Fibroblast of lung (primary cell): Measurements from ENCODE around the gene OR2B2. TPM values are rescaled to one million over a fixed set of nuclear protein-coding genes. Genes with fewer than 3 reads are reported as not detected.
"Not testable (repeated sequence)": the region's sequence is repeated elsewhere in the genome, so short reads cannot be mapped to it uniquely, and the experiment has no call there.

Experiments
- DNase-seq, 2 donors: peaks; one replicate each; pipeline versions ENCODE4 v3.0.0 to v3.0.0-alpha.2; 2010; ENCODE audit warnings: low read depth in 2 of 2
- H2AFZ ChIP-seq: 2 replicates; pipeline ENCODE4 v1.5.1; 2012; ENCODE audit warnings: low read length, control low read depth, inconsistent platforms
- H3K27ac ChIP-seq: 2 replicates; pipeline ENCODE4 v1.5.1; 2011; ENCODE audit warnings: low read length, control low read depth; ENCODE audit not compliant: insufficient read depth
- H3K27me3 ChIP-seq: 2 replicates; pipeline ENCODE4 v1.5.1; 2011; ENCODE audit warnings: mild to moderate bottlenecking, low read length; ENCODE audit not compliant: control insufficient read depth, insufficient read depth
- H3K36me3 ChIP-seq: 2 replicates; pipeline ENCODE4 v1.5.1; 2011; ENCODE audit warnings: low read length; ENCODE audit not compliant: control insufficient read depth, insufficient read depth
- H3K4me1 ChIP-seq: 2 replicates; pipeline ENCODE4 v1.5.1; 2011; ENCODE audit warnings: low read length; ENCODE audit not compliant: control insufficient read depth, insufficient read depth; ENCODE audit errors: extremely low read depth
- H3K4me2 ChIP-seq: 2 replicates; pipeline ENCODE4 v1.5.1; 2011; ENCODE audit warnings: low read length, control low read depth; ENCODE audit not compliant: insufficient read depth; ENCODE audit errors: extremely low read depth
- H3K4me3 ChIP-seq, 4 experiments: fragments of 200-600 bp in 1 of 4; sonication (generic) in 1 of 4; replicated peaks in 1 of 4; 2 replicates each; pipeline ENCODE4 v1.5.1; 2011 to 2016; ENCODE audit warnings: low read length in 4 of 4, low read depth in 3 of 4, mild to moderate bottlenecking in 3 of 4, control low read depth in 2 of 4, inconsistent platforms in 1 of 4, mixed read lengths in 1 of 4; ENCODE audit not compliant: insufficient read depth in 1 of 4; ENCODE audit errors: control extremely low read depth in 1 of 4
- H3K79me2 ChIP-seq: 2 replicates; pipeline ENCODE4 v1.5.1; 2012; ENCODE audit warnings: mild to moderate bottlenecking, low read length, inconsistent platforms; ENCODE audit not compliant: control insufficient read depth, insufficient read depth
- H3K9ac ChIP-seq: 2 replicates; pipeline ENCODE4 v1.5.1; 2011; ENCODE audit warnings: mild to moderate bottlenecking, low read length, control low read depth; ENCODE audit not compliant: insufficient read depth
- H3K9me3 ChIP-seq: 2 replicates; pipeline ENCODE4 v1.5.1; 2012; ENCODE audit warnings: low read depth, low read length; ENCODE audit not compliant: control insufficient read depth, insufficient read depth
- H4K20me1 ChIP-seq: 2 replicates; pipeline ENCODE4 v1.5.1; 2011; ENCODE audit warnings: low read length; ENCODE audit not compliant: control insufficient read depth, insufficient read depth; ENCODE audit errors: extremely low read depth
- CTCF ChIP-seq, 2 donors: IDR thresholded peaks in 1 of 2; conservative IDR thresholded peaks in 1 of 2; 1 replicate in 1 of 2; 2 replicates in 1 of 2; pipeline ENCODE4 v1.5.1; 2011 to 2012; ENCODE audit warnings: low read length in 2 of 2, control low read depth in 1 of 2, inconsistent platforms in 1 of 2, low read depth in 1 of 2, mild to moderate bottlenecking in 1 of 2
- EZH2 ChIP-seq: IDR thresholded peaks from 2 replicates; pipeline ENCODE4 v1.5.1; 2012; ENCODE audit warnings: low read length, control low read depth, mild to moderate bottlenecking; ENCODE audit errors: missing control alignments
- polyA plus RNA-seq, 2 donors: library from polyadenylated mRNA; depleted of rRNA in 1 of 2; stranded (reverse) in 1 of 2; unstranded in 1 of 2; fragments of >200 nt; gene quantifications; 2 replicates each; pipeline ENCODE4 v1.2.1, GENCODE V29; 2011 to 2012; ENCODE audit warnings: missing spikeins in 1 of 2
- total RNA-seq: library from RNA; depleted of rRNA; stranded (reverse); fragments of >200 nt; gene quantifications from 2 replicates; pipeline ENCODE4 v1.2.1, GENCODE V29; 2014

Gene OR2B2
- total and polyA plus RNA-seq, 2 donors (not counting 1 experiment from before 2014, with no cell fraction given), result not detected

DNA sequence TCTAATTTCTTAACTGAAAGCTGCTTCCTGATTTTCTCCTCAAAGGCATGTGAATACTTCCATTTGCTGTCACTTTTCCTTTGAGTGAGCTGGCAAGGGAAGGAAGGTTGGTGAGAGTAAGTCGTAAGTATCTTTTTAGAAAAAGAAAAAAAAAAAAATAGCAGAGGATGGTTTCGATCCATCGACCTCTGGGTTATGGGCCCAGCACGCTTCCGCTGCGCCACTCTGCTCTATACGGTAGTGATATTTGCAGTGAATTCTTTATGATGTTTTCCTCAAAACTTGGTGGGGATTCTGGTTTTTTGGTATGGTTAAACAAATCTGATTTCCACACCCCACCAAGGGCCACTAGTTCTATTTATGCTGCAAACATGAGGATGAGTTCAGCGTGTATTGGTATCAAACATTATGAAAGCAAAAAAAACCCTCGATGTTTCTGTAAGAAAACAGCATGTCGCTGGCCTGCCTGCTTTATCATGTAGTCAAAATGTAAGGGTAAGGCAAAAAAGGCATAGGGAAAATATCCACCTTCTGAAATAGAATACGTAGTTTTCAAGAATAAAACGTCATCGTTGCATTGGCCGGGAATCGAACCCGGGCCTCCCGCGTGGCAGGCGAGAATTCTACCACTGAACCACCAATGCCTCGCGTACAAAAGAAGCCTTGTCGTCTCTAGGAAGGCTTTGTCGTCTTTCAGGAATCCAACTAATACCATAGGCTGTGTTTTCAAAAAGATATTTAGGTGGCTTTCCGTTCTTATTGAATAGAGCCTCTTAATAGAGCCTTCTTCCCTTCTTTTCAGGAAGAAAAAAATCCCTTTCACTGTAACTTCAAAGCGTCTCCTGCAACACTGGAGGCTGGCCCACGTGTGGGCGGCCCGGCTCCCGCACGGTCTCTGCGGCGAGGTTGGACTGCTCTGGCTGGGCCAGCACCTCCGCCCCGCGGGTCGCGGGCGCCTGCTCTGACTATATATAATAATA is 9.6 kb downstream of the OR2B2 start:
- no peaks in the 10 kb centered on the region for H3K9me3 ChIP-seq
- TF ChIP-seq EZH2 (no peak), CTCF (conservative IDR thresholded peaks at IDR 0.05 in 1 of 2, IDR thresholded peaks at IDR 0.05 in 1 of 2; ENCODE audit: low read depth in 1 of 2, low read length in 2 of 2) (no peak)
- peak; percentile 75 to 88 for DNase-seq
- H3K27me3 ChIP-seq, result no peaks in the 10 kb centered on the region
- peak overlapping the region; percentile 58 to 90 (median 71) for H3K4me3 ChIP-seq
- no peaks in the 10 kb centered on the region for H3K4me1 ChIP-seq
- peak overlapping the region; percentile 38 for H3K9ac ChIP-seq
- H3K36me3 ChIP-seq, result no peaks in the 10 kb centered on the region
- no peaks in the 10 kb centered on the region for H3K79me2 ChIP-seq
- H2AFZ ChIP-seq, result peak overlapping the region; percentile 73
- peak overlapping the region; percentile 86 for H3K4me2 ChIP-seq
- H4K20me1 ChIP-seq, result no peaks in the 10 kb centered on the region
- H3K27ac ChIP-seq, result peak overlapping the region; percentile 73

GRCh38 chr6:27901801-27902200 is 10.4 kb downstream of the OR2B2 start:
- no peak for TF ChIP-seq EZH2
- TF ChIP-seq CTCF (conservative IDR thresholded peaks at IDR 0.05 in 1 of 2, IDR thresholded peaks at IDR 0.05 in 1 of 2; ENCODE audit: low read depth in 1 of 2, low read length in 2 of 2), result no peak
- no peaks in the 10 kb centered on the region for H3K36me3 ChIP-seq
- no peak overlapping the region for H3K9ac ChIP-seq
- no peaks in the 10 kb centered on the region for H3K4me1 ChIP-seq
- H3K27me3 ChIP-seq, result no peaks in the 10 kb centered on the region
- no peaks in the 10 kb centered on the region for H3K79me2 ChIP-seq
- H2AFZ ChIP-seq, result no peak overlapping the region
- no peaks in the 10 kb centered on the region for H4K20me1 ChIP-seq
- H3K4me2 ChIP-seq, result peak overlapping the region; percentile 86
- peak overlapping the region in 1 of 4 experiments; percentile 90 for H3K4me3 ChIP-seq
- H3K9me3 ChIP-seq, result no peaks in the 10 kb centered on the region
- DNase-seq, result no peak
- H3K27ac ChIP-seq, result no peak overlapping the region

DNA sequence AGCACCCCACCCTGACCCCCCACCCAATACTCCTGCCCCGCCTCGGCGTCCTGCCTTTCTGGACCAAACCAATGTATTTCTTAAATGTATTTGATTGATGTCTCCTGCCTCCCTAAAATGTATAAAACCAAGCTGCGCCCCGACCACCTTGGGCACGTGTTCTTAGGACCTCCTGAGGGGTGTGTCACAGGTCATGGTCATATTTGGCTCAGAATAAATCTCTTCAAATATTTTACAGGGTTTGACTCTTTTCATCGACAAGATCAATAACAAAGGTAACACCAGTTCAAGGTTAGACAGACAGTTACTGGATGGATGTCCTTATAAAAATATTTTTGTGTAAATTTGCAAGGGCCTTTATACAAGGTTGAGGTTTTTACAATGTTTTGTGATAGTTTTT is 12.0 kb downstream of the OR2B2 start:
- H3K27me3 ChIP-seq, H2AFZ ChIP-seq, H3K79me2 ChIP-seq, H3K4me3 ChIP-seq, H3K9me3 ChIP-seq, H3K4me1 ChIP-seq, DNase-seq, H3K27ac ChIP-seq, H3K36me3 ChIP-seq, H3K4me2 ChIP-seq, H4K20me1 ChIP-seq, H3K9ac ChIP-seq: not testable (repeated sequence)
